Measurements from ENCODE around the gene SYT7. TPM values are rescaled to one million over a fixed set of nuclear protein-coding genes. Genes with fewer than 3 reads are reported as not detected.
A peak's percentile ranks its signal among the peaks of the same experiment; 100 is the strongest.

Gene SYT7
- polyA plus RNA-seq, 2 of the 4 experiments (the other 2 are of a cell fraction) = 0.37 to 1.0 TPM

GRCh38 chr11:61627850-61628661 lies 47.2 kb upstream of the SYT7 start:
- no peak overlapping the region for H3K4me2 ChIP-seq
- no peak overlapping the region for H3K4me3 ChIP-seq
- DNase-seq (ENCODE audit: low read depth in 1 of 2, low spot score in 1 of 2) = peak; percentile 65 to 67
- FAIRE-seq = no peak
- ChIA-PET POLR2A (no interaction called here), CTCF (interaction anchor here (0.6 to 4.5 kb wide), 35 partner anchors 8 to 434 kb away, joined by 3 to 59 read pairs (median 4); partner anchors contain the start of gene LRRC10B)
- H3K27ac ChIP-seq = no peak overlapping the region
- peak; percentile 81 to 95 for ATAC-seq
- 60% methylated on average over 11 of the region's 13 CpGs for whole genome bisulfite sequencing (ENCODE audit: missing lambda C conversion rate)
- TF ChIP-seq RAD21 (conservative IDR thresholded peaks at IDR 0.05 in 1 of 2, IDR thresholded peaks at IDR 0.05 in 1 of 2) (peak; percentile 68 to 72), SMC3 (IDR thresholded peaks at IDR 0.05) (peak; percentile 53; the same call in 2 of the 3 replicates), PHF8 (IDR thresholded peaks at IDR 0.05; ENCODE audit: borderline replicate concordance, low read depth) (no peak), ZFP36 (IDR thresholded peaks at IDR 0.05; ENCODE audit: borderline replicate concordance, partially characterized antibody) (no peak)
- TF ChIP-seq, protein P1, sequence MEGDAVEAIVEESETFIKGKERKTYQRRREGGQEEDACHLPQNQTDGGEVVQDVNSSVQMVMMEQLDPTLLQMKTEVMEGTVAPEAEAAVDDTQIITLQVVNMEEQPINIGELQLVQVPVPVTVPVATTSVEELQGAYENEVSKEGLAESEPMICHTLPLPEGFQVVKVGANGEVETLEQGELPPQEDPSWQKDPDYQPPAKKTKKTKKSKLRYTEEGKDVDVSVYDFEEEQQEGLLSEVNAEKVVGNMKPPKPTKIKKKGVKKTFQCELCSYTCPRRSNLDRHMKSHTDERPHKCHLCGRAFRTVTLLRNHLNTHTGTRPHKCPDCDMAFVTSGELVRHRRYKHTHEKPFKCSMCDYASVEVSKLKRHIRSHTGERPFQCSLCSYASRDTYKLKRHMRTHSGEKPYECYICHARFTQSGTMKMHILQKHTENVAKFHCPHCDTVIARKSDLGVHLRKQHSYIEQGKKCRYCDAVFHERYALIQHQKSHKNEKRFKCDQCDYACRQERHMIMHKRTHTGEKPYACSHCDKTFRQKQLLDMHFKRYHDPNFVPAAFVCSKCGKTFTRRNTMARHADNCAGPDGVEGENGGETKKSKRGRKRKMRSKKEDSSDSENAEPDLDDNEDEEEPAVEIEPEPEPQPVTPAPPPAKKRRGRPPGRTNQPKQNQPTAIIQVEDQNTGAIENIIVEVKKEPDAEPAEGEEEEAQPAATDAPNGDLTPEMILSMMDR (IDR thresholded peaks at IDR 0.05) = peak; percentile 75
- H3K9me3 ChIP-seq = no peaks in the 10 kb centered on the region
- no peaks in the 10 kb centered on the region for H3K4me1 ChIP-seq

DNA sequence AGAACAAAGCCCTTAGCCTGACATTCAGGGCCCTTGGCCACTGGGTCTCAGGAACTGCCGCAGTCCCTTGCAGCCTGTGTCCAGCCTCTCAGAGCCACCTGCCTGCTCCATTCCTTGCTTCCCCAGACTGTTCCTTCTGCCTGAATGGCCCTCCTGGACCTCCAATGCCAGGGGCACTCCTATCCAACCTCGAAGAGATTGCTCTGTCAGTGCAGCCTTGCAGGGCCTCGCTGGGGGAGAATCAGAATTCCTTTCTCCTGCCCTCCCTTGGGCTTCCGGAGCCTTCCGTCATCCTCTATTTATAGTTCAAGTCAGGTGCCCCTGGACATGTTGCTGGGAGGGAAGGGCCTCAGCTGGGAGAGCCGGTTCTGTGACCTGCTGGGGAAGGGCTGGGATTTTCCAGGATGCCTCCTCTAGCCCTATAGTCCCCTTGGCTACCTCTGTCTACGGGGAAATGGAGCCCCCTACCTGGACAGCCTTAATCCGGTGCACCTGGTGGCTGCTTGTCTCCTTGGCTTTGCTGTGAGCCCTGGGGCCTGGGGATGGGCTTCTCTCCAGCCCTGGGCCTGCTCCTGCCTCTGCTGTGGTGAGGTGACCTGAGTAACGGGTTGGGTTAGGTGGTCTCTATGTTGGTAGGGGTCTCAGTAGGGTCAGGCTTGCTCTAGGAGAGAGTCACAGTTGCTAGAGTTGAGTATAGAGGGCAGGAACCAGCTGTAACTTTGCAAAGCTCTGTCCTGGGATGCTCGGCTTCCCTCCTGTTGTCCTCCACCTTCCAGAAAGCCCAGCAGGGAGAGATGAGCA lies 45.9 kb upstream of the SYT7 start:
- FAIRE-seq (no peak), ATAC-seq (no peak), DNase-seq (ENCODE audit: low read depth in 1 of 2, low spot score in 1 of 2) (no peak)
- no peak overlapping the region for H3K4me3 ChIP-seq
- CTCF ChIA-PET = interaction anchor here (0.9 to 4.5 kb wide), 25 partner anchors 12 to 191 kb away, joined by 3 to 59 read pairs (median 6); no protein-coding TSS in a partner anchor
- H3K27ac ChIP-seq = no peak overlapping the region
- no peaks in the 10 kb centered on the region for H3K9me3 ChIP-seq
- 62% methylated on average over 7 of the region's 10 CpGs for WGBS (ENCODE audit: missing lambda C conversion rate)
- no peak for TF ChIP-seq TP53 (CRISPR knock-in tag; IDR thresholded peaks at IDR 0.05)
- TF ChIP-seq REST (IDR thresholded peaks at IDR 0.05) = no peak
- no peak for TF ChIP-seq RAD21 (conservative IDR thresholded peaks at IDR 0.05 in 1 of 2, IDR thresholded peaks at IDR 0.05 in 1 of 2)
- TF ChIP-seq NR3C1 (IDR thresholded peaks at IDR 0.05) = no peak
- TF ChIP-seq SMC3 (IDR thresholded peaks at IDR 0.05) = no peak
- TF ChIP-seq KDM5A (IDR thresholded peaks at IDR 0.05) = no peak
- TF ChIP-seq BHLHE40 (IDR thresholded peaks at IDR 0.05; ENCODE audit: low read depth, low read length) = no peak
- no peak for TF ChIP-seq MAZ (IDR thresholded peaks at IDR 0.05; ENCODE audit: borderline replicate concordance, low read depth, low read length)
- TF ChIP-seq HOXA7 (CRISPR knock-in tag; IDR thresholded peaks at IDR 0.05) = no peak
- H3K4me1 ChIP-seq = no peaks in the 10 kb centered on the region
- H3K4me2 ChIP-seq = no peak overlapping the region
- POLR2A ChIA-PET = interaction anchor here (0.6 kb wide), 1 partner anchor 11 kb away, joined by 6 read pairs; no protein-coding TSS in a partner anchor

DNA sequence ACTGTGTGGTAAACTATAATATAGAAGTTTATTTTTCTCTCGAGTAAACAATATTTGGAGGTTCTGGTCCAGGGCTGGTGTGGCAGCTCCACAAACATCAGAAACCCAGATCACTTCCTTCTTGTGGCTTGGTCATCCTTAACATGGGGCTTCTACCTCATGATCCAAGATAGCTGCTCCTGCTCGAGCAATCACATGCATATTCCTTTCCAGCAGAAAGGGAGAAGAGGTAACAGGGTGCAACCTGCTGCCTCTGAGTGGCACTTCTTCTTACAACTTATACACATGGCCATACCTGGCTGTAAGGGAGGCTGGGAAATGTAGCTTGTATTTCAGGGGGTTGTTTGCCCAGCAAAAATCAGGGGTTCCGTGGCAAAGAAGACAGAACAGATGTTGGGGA lies 44.6 kb upstream of the SYT7 start:
- no peak overlapping the region for H3K27ac ChIP-seq
- no peaks in the 10 kb centered on the region for H3K4me1 ChIP-seq
- WGBS (ENCODE audit: missing lambda C conversion rate) = 54% methylated on average over 3 of the region's 3 CpGs
- ChIA-PET CTCF (interaction anchor here (0.9 to 2.1 kb wide), 4 partner anchors 13 to 148 kb away, joined by 3 to 7 read pairs (median 4); partner anchors contain the start of gene SYT7), POLR2A (no interaction called here)
- no peak for FAIRE-seq
- TF ChIP-seq CHD4 (IDR thresholded peaks at IDR 0.05; ENCODE audit: borderline replicate concordance) = no peak
- TF ChIP-seq RAD21 (conservative IDR thresholded peaks at IDR 0.05 in 1 of 2, IDR thresholded peaks at IDR 0.05 in 1 of 2) = no peak
- no peak for TF ChIP-seq ZNF302 (CRISPR knock-in tag; IDR thresholded peaks at IDR 0.05)
- TF ChIP-seq ZFP36 (IDR thresholded peaks at IDR 0.05; ENCODE audit: borderline replicate concordance, partially characterized antibody) = no peak
- TF ChIP-seq MAX (IDR thresholded peaks at IDR 0.05) = no peak
- no peak for TF ChIP-seq EHMT2 (IDR thresholded peaks at IDR 0.05; ENCODE audit: low read depth)
- no peak for TF ChIP-seq TFCP2L1 (CRISPR knock-in tag; IDR thresholded peaks at IDR 0.05)
- no peak for TF ChIP-seq RNF2 (IDR thresholded peaks at IDR 0.05; ENCODE audit: borderline replicate concordance, low read depth)
- TF ChIP-seq, protein P1 (IDR thresholded peaks at IDR 0.05) = no peak
- ATAC-seq = no peak
- DNase-seq (ENCODE audit: low read depth in 1 of 2, low spot score in 1 of 2) = no peak
- no peak overlapping the region for H3K4me2 ChIP-seq
- H3K9me3 ChIP-seq = no peaks in the 10 kb centered on the region
- H3K4me3 ChIP-seq = no peak overlapping the region
